ENCODE measurements around the gene PTBP3.

DNA sequence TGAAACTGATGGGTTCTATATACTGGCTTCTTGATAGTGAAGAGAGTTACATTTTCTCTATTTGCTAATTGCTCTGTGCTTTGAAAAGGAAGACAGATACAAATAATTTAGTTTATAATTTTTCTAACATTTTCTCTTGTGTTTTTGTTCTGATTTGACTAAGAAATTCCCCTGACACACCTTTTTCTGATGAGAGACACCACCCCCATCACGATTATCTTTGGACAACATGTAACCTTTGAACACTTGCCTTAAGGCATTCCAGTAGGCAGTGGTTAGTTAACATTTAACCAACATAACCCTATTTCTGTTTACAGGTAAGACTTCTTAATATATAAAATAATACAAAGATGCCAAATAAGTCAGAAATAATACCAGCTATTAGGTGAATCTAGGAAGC is 4.1 kb upstream of the PTBP3 start:
- TF ChIP-seq, protein P1, sequence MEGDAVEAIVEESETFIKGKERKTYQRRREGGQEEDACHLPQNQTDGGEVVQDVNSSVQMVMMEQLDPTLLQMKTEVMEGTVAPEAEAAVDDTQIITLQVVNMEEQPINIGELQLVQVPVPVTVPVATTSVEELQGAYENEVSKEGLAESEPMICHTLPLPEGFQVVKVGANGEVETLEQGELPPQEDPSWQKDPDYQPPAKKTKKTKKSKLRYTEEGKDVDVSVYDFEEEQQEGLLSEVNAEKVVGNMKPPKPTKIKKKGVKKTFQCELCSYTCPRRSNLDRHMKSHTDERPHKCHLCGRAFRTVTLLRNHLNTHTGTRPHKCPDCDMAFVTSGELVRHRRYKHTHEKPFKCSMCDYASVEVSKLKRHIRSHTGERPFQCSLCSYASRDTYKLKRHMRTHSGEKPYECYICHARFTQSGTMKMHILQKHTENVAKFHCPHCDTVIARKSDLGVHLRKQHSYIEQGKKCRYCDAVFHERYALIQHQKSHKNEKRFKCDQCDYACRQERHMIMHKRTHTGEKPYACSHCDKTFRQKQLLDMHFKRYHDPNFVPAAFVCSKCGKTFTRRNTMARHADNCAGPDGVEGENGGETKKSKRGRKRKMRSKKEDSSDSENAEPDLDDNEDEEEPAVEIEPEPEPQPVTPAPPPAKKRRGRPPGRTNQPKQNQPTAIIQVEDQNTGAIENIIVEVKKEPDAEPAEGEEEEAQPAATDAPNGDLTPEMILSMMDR (conservative IDR thresholded peaks at IDR 0.05), result no peak
- TF ChIP-seq EZH2 (IDR thresholded peaks at IDR 0.05; ENCODE audit: low read depth), result no peak
